Endodermal cell (in vitro differentiated cells): Measurements from ENCODE around the gene PPEF1. TPM values are rescaled to one million over a fixed set of nuclear protein-coding genes. Genes with fewer than 3 reads are reported as not detected.
"Not testable (repeated sequence)": the region's sequence is repeated elsewhere in the genome, so short reads cannot be mapped to it uniquely, and the experiment has no call there.

Source experiments
- DNase-seq: peaks from one replicate; pipeline ENCODE4 v3.0.0-alpha.2; 2017
- H3K27ac ChIP-seq: 2 replicates; pipeline ENCODE4 v1.5.1; 2013; ENCODE audit warnings: mild to moderate bottlenecking, low read depth, low read length, moderate library complexity
- H3K27me3 ChIP-seq: 2 replicates; pipeline ENCODE4 v1.6.1; 2013; ENCODE audit warnings: mild to moderate bottlenecking, low read length, moderate library complexity; ENCODE audit not compliant: insufficient read depth, control insufficient read depth, poor library complexity, severe bottlenecking
- H3K36me3 ChIP-seq: 2 replicates; pipeline ENCODE4 v1.7.0; 2013; ENCODE audit warnings: mild to moderate bottlenecking, low read length, moderate library complexity; ENCODE audit not compliant: control insufficient read depth, insufficient read depth
- H3K4me1 ChIP-seq: one replicate; pipeline ENCODE4 v1.7.0; 2013; ENCODE audit warnings: low read length; ENCODE audit not compliant: control insufficient read depth, insufficient read depth
- H3K4me3 ChIP-seq: 2 replicates; pipeline ENCODE4 v1.5.1; 2013; ENCODE audit warnings: mild to moderate bottlenecking, low read length, moderate library complexity
- H3K9ac ChIP-seq: 2 replicates; pipeline ENCODE4 v1.6.1; 2013; ENCODE audit warnings: mild to moderate bottlenecking, low read length, moderate library complexity; ENCODE audit not compliant: poor library complexity, severe bottlenecking; ENCODE audit errors: extremely low read depth
- H3K9me3 ChIP-seq: 2 replicates; pipeline ENCODE4 v1.6.1; 2013; ENCODE audit warnings: mild to moderate bottlenecking, low read length, moderate library complexity; ENCODE audit not compliant: control insufficient read depth
- H3K27ac Mint-ChIP-seq: 2 replicates; pipeline ENCODE4 v1.8.0; 2020; ENCODE audit warnings: mixed read lengths
- H3K27me3 Mint-ChIP-seq: 2 replicates; pipeline ENCODE4 v1.8.0; 2021; ENCODE audit warnings: mild to moderate bottlenecking, mixed read lengths; ENCODE audit not compliant: insufficient read depth
- H3K36me3 Mint-ChIP-seq: 2 replicates; pipeline ENCODE4 v1.8.0; 2020; ENCODE audit warnings: low read depth, mixed read lengths
- H3K4me1 Mint-ChIP-seq: 2 replicates; pipeline ENCODE4 v1.8.0; 2020; ENCODE audit warnings: mixed read lengths
- H3K4me3 Mint-ChIP-seq: 2 replicates; pipeline ENCODE4 v1.8.0; 2020; ENCODE audit warnings: mild to moderate bottlenecking, moderate library complexity, mixed read lengths
- H3K9me3 Mint-ChIP-seq: 2 replicates; pipeline ENCODE4 v1.8.0; 2020; ENCODE audit warnings: mild to moderate bottlenecking, mixed read lengths
- WGBS, 2 experiments: methylation state at CpG; one replicate each; pipeline versions ENCODE4 v1.1.5 to v1.1.7; 2013; ENCODE audit warnings: missing lambda C conversion rate in 2 of 2, mixed read lengths in 1 of 2; ENCODE audit not compliant: insufficient coverage in 1 of 2, insufficient read length in 1 of 2; 5-methylcytosine and 5-hydroxymethylcytosine counted together
- total RNA-seq, 2 donors: library from RNA; stranded (reverse); fragmentation: NEBNext Ultra II Directional in 1 of 2; extraction: Animal tissue kit (Norgen Biotek cat#: 25700) in 1 of 2; gene quantifications; 2 replicates in 1 of 2; 3 replicates in 1 of 2; pipeline ENCODE4 v1.2.1, GENCODE V29; 2021
- TF ChIP-seq, protein P1 (sequence below): fragments of 200-600 bp; sonication (generic); conservative IDR thresholded peaks from 2 replicates; pipeline ENCODE4 v1.5.0; 2021; ENCODE audit warnings: antibody characterized with exemption, mild to moderate bottlenecking

PPEF1 gene
- total RNA-seq, 2 donors from 2014 or later, result 0.81 to 4.4 TPM

DNA sequence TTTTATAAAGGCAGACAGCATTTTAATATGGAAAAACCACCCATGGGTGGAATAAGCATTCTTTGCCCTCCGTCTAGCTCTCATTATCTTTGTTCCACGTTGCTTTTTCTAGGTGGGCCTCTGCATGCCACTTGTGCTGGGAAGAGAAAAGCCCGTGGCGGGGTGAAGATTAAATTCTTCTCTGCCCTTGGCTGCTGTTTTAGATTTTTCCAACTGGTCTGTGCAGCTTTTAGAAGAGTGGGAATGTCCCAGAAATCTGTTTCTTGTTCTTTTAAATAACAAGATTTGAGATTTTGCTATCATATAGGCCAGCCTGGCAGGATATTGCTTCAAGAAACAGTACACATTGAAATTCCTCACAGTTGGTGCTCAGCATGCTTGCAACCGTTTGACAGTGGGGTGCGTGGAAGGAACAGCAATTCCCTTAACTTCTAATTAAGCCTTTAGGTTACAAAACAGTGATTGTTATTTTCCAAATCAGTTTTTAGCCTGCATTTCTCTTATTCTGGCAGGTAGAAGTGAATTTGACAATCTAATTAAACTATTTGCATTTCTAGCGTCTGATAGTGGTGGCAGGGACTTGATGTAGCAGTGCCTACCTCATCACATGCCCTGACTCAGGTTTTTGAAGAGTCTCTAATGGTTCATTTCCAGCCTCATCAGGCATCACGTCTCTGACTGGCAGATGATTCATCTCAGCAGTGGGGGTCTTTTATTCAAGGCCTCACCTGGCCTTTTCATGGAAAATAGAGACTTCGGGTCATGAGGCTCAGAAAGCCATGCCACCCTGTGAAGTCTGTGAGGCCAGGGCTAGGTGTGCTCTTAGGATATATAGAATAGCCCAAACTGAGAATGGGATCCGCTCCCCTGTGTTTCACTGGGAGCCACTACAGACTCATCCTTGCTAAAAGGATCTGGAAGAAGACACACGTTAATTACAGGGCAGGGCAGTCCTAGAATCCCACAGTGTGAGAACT, 50.8 kb downstream of the PPEF1 start:
- peaks cover 46% of the 10 kb centered on the region for H3K9me3 Mint-ChIP-seq
- WGBS, 2 experiments, result 42 to 58% methylated on average over 5 to 11 of the region's 11 CpGs
- no peak overlapping the region for H3K27ac Mint-ChIP-seq
- TF ChIP-seq, protein P1, sequence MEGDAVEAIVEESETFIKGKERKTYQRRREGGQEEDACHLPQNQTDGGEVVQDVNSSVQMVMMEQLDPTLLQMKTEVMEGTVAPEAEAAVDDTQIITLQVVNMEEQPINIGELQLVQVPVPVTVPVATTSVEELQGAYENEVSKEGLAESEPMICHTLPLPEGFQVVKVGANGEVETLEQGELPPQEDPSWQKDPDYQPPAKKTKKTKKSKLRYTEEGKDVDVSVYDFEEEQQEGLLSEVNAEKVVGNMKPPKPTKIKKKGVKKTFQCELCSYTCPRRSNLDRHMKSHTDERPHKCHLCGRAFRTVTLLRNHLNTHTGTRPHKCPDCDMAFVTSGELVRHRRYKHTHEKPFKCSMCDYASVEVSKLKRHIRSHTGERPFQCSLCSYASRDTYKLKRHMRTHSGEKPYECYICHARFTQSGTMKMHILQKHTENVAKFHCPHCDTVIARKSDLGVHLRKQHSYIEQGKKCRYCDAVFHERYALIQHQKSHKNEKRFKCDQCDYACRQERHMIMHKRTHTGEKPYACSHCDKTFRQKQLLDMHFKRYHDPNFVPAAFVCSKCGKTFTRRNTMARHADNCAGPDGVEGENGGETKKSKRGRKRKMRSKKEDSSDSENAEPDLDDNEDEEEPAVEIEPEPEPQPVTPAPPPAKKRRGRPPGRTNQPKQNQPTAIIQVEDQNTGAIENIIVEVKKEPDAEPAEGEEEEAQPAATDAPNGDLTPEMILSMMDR, result no peak
- peak; percentile 50 for DNase-seq
- H3K36me3 Mint-ChIP-seq, result no peaks in the 10 kb centered on the region
- no peak overlapping the region for H3K4me3 Mint-ChIP-seq
- H3K4me3 ChIP-seq, result no peak overlapping the region
- H3K4me1 Mint-ChIP-seq, result peaks cover 24% of the 10 kb centered on the region
- H3K27me3 Mint-ChIP-seq, result no peaks in the 10 kb centered on the region
- H3K36me3 ChIP-seq, result no peaks in the 10 kb centered on the region
- H3K9ac ChIP-seq, result no peak overlapping the region
- H3K27ac ChIP-seq, result no peak overlapping the region
- peaks cover 4% of the 10 kb centered on the region for H3K4me1 ChIP-seq
- H3K27me3 ChIP-seq, result no peaks in the 10 kb centered on the region
- H3K9me3 ChIP-seq, result peaks cover 4% of the 10 kb centered on the region

DNA sequence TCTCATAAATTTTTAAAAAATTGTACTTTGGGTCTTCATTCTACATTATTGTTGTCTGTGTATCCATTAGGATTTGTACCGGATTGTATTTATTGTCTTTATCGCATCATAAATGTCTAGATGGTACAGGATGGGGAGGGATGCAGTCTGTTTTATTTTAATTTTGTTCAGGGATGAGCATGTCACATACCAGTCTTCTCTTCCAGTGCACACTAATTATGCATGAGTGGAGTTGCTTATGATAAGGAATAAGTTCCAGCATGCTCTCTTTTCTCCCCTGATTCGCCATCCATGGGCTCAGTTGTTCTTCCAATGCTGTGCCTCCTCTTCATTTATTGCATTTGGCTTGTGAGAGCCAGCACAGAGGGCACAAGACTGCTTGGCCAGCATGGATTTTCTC, 54.3 kb downstream of the PPEF1 start:
- Histone ChIP-seq H3K4me1 (peaks cover 4% of the 10 kb centered on the region), H3K9ac (no peak overlapping the region), H3K4me3 (no peak overlapping the region), H3K27ac (no peak overlapping the region), H3K27me3 (no peaks in the 10 kb centered on the region), H3K36me3 (no peaks in the 10 kb centered on the region), H3K9me3 (peaks cover 4% of the 10 kb centered on the region)
- Mint-ChIP-seq H3K36me3 (peaks cover 4% of the 10 kb centered on the region), H3K9me3 (peaks cover 52% of the 10 kb centered on the region), H3K27ac (no peak overlapping the region), H3K4me3 (no peak overlapping the region), H3K4me1 (peaks cover 30% of the 10 kb centered on the region), H3K27me3 (no peaks in the 10 kb centered on the region)
- TF ChIP-seq, protein P1, result no peak
- 80% methylated on average over 1 of the region's 3 CpGs; no CpG with 5 or more reads in 1 of the 2 experiments for WGBS, 2 experiments
- DNase-seq, result no peak

DNA sequence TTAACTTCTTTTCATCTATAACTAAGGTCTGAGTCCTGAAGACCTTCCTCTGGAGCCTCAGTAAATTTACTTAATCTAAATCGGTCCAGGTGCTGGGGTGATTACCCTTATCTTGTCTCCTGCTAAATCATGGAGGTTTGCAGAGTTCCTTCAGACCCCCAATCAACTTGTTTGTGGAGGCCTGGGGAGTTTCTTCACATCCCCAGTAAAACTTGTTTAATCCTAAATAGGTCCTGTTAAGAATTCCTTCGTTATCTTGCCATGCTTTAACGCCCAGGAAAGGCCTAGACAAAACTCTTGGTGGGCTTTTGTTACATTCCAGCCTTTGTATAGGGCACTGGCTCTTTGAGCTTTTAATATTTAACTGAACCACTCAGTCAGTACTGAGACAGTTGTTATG, 55.7 kb downstream of the PPEF1 start:
- not testable (repeated sequence) for H3K4me3 Mint-ChIP-seq, H3K27me3 Mint-ChIP-seq, H3K27ac Mint-ChIP-seq, H3K9me3 ChIP-seq, H3K36me3 ChIP-seq, H3K36me3 Mint-ChIP-seq, H3K9ac ChIP-seq, H3K27ac ChIP-seq, H3K27me3 ChIP-seq, H3K4me3 ChIP-seq, H3K4me1 ChIP-seq
- peaks cover 25% of the 10 kb centered on the region for H3K4me1 Mint-ChIP-seq
- WGBS, 2 experiments, result 21 to 83% methylated on average over 1 to 3 of the region's 3 CpGs
- H3K9me3 Mint-ChIP-seq, result peaks cover 57% of the 10 kb centered on the region
- peak; percentile 43 for DNase-seq
